ENCODE data around the gene ASB7.

ASB7 gene

GRCh38 chr15:100602064-100602822 lies at the start of gene ASB7, which contains the start of gene LINS1:
Gene ASB7 (plus strand): TSS chr15:100602589. CDS start chr15:100612217, 9,628 bp downstream.
Gene LINS1 (minus strand): TSS chr15:100602184. CDS start chr15:100580842, 21,342 bp downstream.
- no peak for TF ChIP-seq CTCF (IDR thresholded peaks at IDR 0.05; ENCODE audit: insufficient read depth, low read length, poor library complexity, severe bottlenecking)
- TF ChIP-seq EZH2phosphoT487 (conservative IDR thresholded peaks at IDR 0.05; ENCODE audit: low read length), result no peak
- Histone ChIP-seq H3K9me2 (replicated peaks; ENCODE audit: insufficient read depth, low read length) (no peaks in the 10 kb centered on the region), H3K4me3 (ENCODE audit: insufficient read depth, low read length, poor library complexity, severe bottlenecking) (peak within 1 kb of the TSS; percentile 99), H3K27ac (ENCODE audit: low read depth, low read length) (peak within 1 kb of the TSS; percentile 54), H3K9me3 (ENCODE audit: insufficient read depth, low read length) (no peaks in the 10 kb centered on the region), H3K36me3 (ENCODE audit: low read length) (no peaks in the 10 kb centered on the region; the same call in 1 of the 2 replicates), H3K27me3 (ENCODE audit: low read length) (no peaks in the 10 kb centered on the region), H2AFZ (ENCODE audit: low read depth, low read length, severe bottlenecking) (peak within 1 kb of the TSS; percentile 86), H4K20me1 (ENCODE audit: low read depth, low read length) (no peaks in the 10 kb centered on the region), H3F3A (ENCODE audit: insufficient read depth) (no peaks in the 10 kb centered on the region), H3K79me2 (ENCODE audit: insufficient read depth, low read length) (peaks cover 64% of the 10 kb centered on the region), H3K9ac (ENCODE audit: low read length) (peak within 1 kb of the TSS; percentile 92), H3K4me2 (ENCODE audit: low read depth, low read length, poor library complexity, severe bottlenecking) (peak within 1 kb of the TSS; percentile 76)

- Histone ChIP-seq H3F3A (ENCODE audit: insufficient read depth) (no peaks in the 10 kb centered on the region), H2AFZ (ENCODE audit: low read depth, low read length, severe bottlenecking) (no peak overlapping the region), H3K4me2 (ENCODE audit: low read depth, low read length, poor library complexity, severe bottlenecking) (no peak overlapping the region), H3K9me2 (replicated peaks; ENCODE audit: insufficient read depth, low read length) (no peaks in the 10 kb centered on the region), H3K9me3 (ENCODE audit: insufficient read depth, low read length) (no peaks in the 10 kb centered on the region), H4K20me1 (ENCODE audit: low read depth, low read length) (no peaks in the 10 kb centered on the region), H3K27me3 (ENCODE audit: low read length) (no peaks in the 10 kb centered on the region), H3K9ac (ENCODE audit: low read length) (no peak overlapping the region), H3K36me3 (ENCODE audit: low read length) (no peaks in the 10 kb centered on the region), H3K4me3 (ENCODE audit: insufficient read depth, low read length, poor library complexity, severe bottlenecking) (no peak overlapping the region), H3K27ac (ENCODE audit: low read depth, low read length) (no peak overlapping the region), H3K79me2 (ENCODE audit: insufficient read depth, low read length) (no peaks in the 10 kb centered on the region)
- TF ChIP-seq CTCF (IDR thresholded peaks at IDR 0.05; ENCODE audit: insufficient read depth, low read length, poor library complexity, severe bottlenecking) (no peak), EZH2phosphoT487 (conservative IDR thresholded peaks at IDR 0.05; ENCODE audit: low read length) (no peak)
Observed at GRCh38 chr15:100553468-100553867, 48.9 kb upstream of the ASB7 start.

- Histone ChIP-seq H3K36me3 (ENCODE audit: low read length) (no peaks in the 10 kb centered on the region), H3K79me2 (ENCODE audit: insufficient read depth, low read length) (no peaks in the 10 kb centered on the region), H3K4me3 (ENCODE audit: insufficient read depth, low read length, poor library complexity, severe bottlenecking) (no peak overlapping the region), H3F3A (ENCODE audit: insufficient read depth) (no peaks in the 10 kb centered on the region), H3K4me2 (ENCODE audit: low read depth, low read length, poor library complexity, severe bottlenecking) (no peak overlapping the region), H3K9me3 (ENCODE audit: insufficient read depth, low read length) (no peaks in the 10 kb centered on the region), H3K27me3 (ENCODE audit: low read length) (no peaks in the 10 kb centered on the region), H3K9me2 (replicated peaks; ENCODE audit: insufficient read depth, low read length) (no peaks in the 10 kb centered on the region), H3K9ac (ENCODE audit: low read length) (no peak overlapping the region), H4K20me1 (ENCODE audit: low read depth, low read length) (no peaks in the 10 kb centered on the region), H2AFZ (ENCODE audit: low read depth, low read length, severe bottlenecking) (no peak overlapping the region), H3K27ac (ENCODE audit: low read depth, low read length) (no peak overlapping the region)
- TF ChIP-seq CTCF (IDR thresholded peaks at IDR 0.05; ENCODE audit: insufficient read depth, low read length, poor library complexity, severe bottlenecking), result no peak
Observed at GRCh38 chr15:100558771-100559254, 43.6 kb upstream of the ASB7 start.

All from SU-DHL-6 (cell line).